DND-41 (cell line): Measurements from ENCODE around the gene OR6K3.

ENCODE experiments used
- EZH2 ChIP-seq: IDR thresholded peaks from 3 replicates; pipeline ENCODE4 v1.6.1; 2012; ENCODE audit warnings: borderline replicate concordance, low read depth, mild to moderate bottlenecking, moderate library complexity, low read length, inconsistent platforms; ENCODE audit not compliant: severe bottlenecking
- TF ChIP-seq, protein P1 (sequence below): IDR thresholded peaks from 2 replicates; pipeline ENCODE4 v1.5.1; 2012; ENCODE audit warnings: borderline replicate concordance, low read length, moderate library complexity, mild to moderate bottlenecking; ENCODE audit not compliant: poor library complexity, severe bottlenecking; ENCODE audit errors: extremely low read depth

DNA sequence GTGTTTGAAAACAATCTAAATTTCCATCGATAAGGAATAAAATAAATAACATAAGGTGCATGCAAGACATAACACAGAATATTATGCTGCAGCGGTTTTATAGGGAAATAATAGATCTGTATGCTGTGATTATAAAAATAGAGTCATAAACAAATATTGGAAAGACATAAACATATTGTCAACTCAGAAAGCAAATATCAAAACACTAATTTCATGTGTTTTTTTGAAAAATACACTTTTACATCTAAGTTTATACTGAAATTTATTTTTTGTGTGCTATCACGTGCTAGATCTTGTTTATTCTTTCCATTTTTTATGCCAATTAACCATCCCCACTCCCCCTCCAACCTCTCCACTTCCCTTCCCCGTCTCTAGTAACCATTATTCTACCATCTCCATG is 9.4 kb downstream of the OR6K3 start:
- TF ChIP-seq, protein P1, sequence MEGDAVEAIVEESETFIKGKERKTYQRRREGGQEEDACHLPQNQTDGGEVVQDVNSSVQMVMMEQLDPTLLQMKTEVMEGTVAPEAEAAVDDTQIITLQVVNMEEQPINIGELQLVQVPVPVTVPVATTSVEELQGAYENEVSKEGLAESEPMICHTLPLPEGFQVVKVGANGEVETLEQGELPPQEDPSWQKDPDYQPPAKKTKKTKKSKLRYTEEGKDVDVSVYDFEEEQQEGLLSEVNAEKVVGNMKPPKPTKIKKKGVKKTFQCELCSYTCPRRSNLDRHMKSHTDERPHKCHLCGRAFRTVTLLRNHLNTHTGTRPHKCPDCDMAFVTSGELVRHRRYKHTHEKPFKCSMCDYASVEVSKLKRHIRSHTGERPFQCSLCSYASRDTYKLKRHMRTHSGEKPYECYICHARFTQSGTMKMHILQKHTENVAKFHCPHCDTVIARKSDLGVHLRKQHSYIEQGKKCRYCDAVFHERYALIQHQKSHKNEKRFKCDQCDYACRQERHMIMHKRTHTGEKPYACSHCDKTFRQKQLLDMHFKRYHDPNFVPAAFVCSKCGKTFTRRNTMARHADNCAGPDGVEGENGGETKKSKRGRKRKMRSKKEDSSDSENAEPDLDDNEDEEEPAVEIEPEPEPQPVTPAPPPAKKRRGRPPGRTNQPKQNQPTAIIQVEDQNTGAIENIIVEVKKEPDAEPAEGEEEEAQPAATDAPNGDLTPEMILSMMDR, result no peak
- TF ChIP-seq EZH2, result no peak
